HEK293 (cell line): ENCODE measurements around the gene MADD.

Experiments
- CTCF ChIP-seq: fragments of 450-650 bp; formaldehyde crosslinking; IDR thresholded peaks from 2 replicates; pipeline ENCODE4 v1.5.1; 2016; ENCODE audit warnings: missing biosample characterization, missing genetic modification characterization
- MZF1 ChIP-seq: fragments of 450-650 bp; formaldehyde crosslinking; IDR thresholded peaks from 2 replicates; pipeline ENCODE4 v1.5.1; 2017; ENCODE audit warnings: missing biosample characterization, missing genetic modification characterization, borderline replicate concordance
- REST ChIP-seq: fragments of 450-650 bp; formaldehyde crosslinking; IDR thresholded peaks from 2 replicates; pipeline ENCODE4 v1.5.1; 2016; ENCODE audit warnings: missing biosample characterization, missing genetic modification characterization
- YY1 ChIP-seq: fragments of 450-650 bp; formaldehyde crosslinking; IDR thresholded peaks from 2 replicates; pipeline ENCODE4 v1.5.1; 2018; ENCODE audit warnings: missing biosample characterization, missing genetic modification characterization
- ZBTB7A ChIP-seq: fragments of 450-650 bp; formaldehyde crosslinking; IDR thresholded peaks from 2 replicates; pipeline ENCODE4 v1.5.1; 2016; ENCODE audit warnings: low read depth, missing biosample characterization, missing genetic modification characterization
- ZBTB8A ChIP-seq: fragments of 450-650 bp; formaldehyde crosslinking; IDR thresholded peaks from 2 replicates; pipeline ENCODE4 v1.5.1; 2016; ENCODE audit warnings: missing biosample characterization, missing genetic modification characterization
- ZNF112 ChIP-seq: fragments of 450-650 bp; formaldehyde crosslinking; IDR thresholded peaks from 2 replicates; pipeline ENCODE4 v1.5.0; 2017; ENCODE audit warnings: missing biosample characterization, missing genetic modification characterization
- ZNF138 ChIP-seq: fragments of 450-650 bp; formaldehyde crosslinking; IDR thresholded peaks from 2 replicates; pipeline ENCODE4 v1.5.1; 2016; ENCODE audit warnings: missing biosample characterization, missing genetic modification characterization, borderline replicate concordance
- ZNF146 ChIP-seq: fragments of 450-650 bp; formaldehyde crosslinking; IDR thresholded peaks from 2 replicates; pipeline ENCODE4 v1.5.1; 2016; ENCODE audit warnings: missing biosample characterization, missing genetic modification characterization
- ZNF175 ChIP-seq: fragments of 450-650 bp; formaldehyde crosslinking; IDR thresholded peaks from 2 replicates; pipeline ENCODE4 v1.5.1; 2016; ENCODE audit warnings: missing biosample characterization, missing genetic modification characterization
- ZNF211 ChIP-seq: fragments of 450-650 bp; formaldehyde crosslinking; IDR thresholded peaks from 2 replicates; pipeline ENCODE4 v1.5.1; 2016; ENCODE audit warnings: low read depth, missing biosample characterization, missing genetic modification characterization

- TF ChIP-seq CTCF (tag by site-specific recombination): no peak
- TF ChIP-seq YY1 (tag by site-specific recombination): no peak
- TF ChIP-seq ZBTB8A: no peak
- no peak for TF ChIP-seq ZNF138 (tag by site-specific recombination)
- TF ChIP-seq ZNF146 (tag by site-specific recombination): no peak
- no peak for TF ChIP-seq REST
- no peak for TF ChIP-seq MZF1
- TF ChIP-seq ZNF211 (tag by site-specific recombination): no peak
- TF ChIP-seq ZBTB7A (tag by site-specific recombination): no peak
- no peak for TF ChIP-seq ZNF175 (tag by site-specific recombination)
- no peak for TF ChIP-seq ZNF112 (tag by site-specific recombination)
Measured at GRCh38 chr11:47329431-47329986, 59.6 kb downstream of the MADD start.
